GM21367 (cell line): ENCODE results near the gene DAZL.
A peak's percentile ranks its signal among the peaks of the same experiment; 100 is the strongest.

ENCODE experiments used
- ATAC-seq: cut with Tn5 transposase; IDR thresholded peaks from one replicate; pipeline ENCODE4 v1.9.1; 2021; ENCODE audit not compliant: unreplicated experiment

The DAZL gene

DNA sequence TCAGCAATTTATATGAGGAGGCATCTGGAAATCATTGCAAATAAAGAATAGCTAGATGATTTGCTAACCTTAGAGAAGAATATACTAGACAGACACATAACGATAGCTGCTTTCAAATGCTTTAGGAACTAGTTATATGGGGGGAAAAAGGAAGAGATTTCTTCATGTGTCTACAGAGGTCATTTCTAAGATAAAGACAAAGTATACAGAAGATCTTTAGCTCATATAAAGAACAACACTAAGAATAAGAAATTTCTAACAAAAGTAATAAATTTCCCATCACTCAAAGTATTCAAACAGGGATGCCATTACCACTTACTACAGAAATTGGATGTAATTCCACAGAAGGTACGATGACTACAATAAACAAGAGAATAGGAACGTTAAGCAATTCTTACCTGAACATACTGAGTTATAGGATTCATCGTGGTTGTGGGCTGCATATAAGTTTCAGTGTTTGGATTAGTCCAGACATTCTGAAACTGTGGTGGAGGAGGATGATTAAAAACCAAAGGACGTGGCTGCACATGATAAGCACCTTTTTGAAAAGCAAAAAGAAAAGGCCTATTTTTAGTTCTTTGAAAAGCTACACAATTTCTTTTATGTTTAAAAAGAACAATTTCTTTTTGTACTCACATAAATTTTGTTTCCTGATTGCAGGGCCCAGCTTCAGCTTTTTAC, 8.7 kb downstream of the DAZL start:
- ATAC-seq = no peak

DNA sequence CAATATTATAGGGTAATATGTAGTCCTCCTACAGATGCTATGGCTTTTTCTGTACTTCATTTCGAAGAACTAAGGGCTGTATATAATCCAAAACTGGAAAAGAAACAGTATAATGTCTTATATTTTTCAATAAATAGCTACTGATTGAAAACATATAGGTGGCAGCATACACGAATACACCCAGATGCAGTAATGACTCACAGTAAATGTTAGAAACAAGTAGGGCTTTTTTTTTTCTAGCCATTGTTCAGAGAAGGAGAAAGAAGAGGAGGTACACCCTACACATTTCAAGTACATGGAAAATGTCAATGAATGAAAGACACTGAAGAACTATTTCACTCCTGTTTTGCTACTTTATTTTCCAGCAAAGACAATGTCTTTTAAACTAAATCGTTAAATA, 9.4 kb downstream of the DAZL start:
- no peak for ATAC-seq

- peak; percentile 95 for ATAC-seq
Measured at GRCh38 chr3:16589867-16590624, 15.2 kb downstream of the DAZL start.

- no peak for ATAC-seq
Measured at GRCh38 chr3:16589120-16589519, 16.1 kb downstream of the DAZL start.

- ATAC-seq = no peak
Measured at GRCh38 chr3:16587681-16588060, 17.6 kb downstream of the DAZL start.

- no peak for ATAC-seq
Measured at GRCh38 chr3:16587047-16587680, 18.1 kb downstream of the DAZL start.

DNA sequence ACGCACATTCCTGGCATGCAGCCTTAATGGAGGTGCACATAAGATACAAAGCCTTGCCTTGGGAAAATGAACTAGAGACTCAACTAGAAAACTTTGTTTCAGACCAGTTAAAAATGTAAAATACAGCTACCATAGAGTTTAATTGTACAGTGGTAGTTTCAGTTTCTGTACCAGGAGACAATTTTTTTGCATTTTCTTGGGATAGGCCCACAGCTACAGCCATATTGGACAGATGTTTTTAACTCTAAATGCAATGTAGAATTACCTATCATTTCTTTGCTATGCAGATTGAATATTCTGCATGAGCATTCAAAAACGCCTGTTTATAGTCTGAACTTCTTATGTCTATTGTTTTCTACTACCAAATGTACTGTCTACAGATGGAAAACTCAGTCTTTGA, 20.3 kb downstream of the DAZL start:
- no peak for ATAC-seq

GRCh38 chr3:16583551-16583950, 21.7 kb downstream of the DAZL start:
- ATAC-seq = no peak

DNA sequence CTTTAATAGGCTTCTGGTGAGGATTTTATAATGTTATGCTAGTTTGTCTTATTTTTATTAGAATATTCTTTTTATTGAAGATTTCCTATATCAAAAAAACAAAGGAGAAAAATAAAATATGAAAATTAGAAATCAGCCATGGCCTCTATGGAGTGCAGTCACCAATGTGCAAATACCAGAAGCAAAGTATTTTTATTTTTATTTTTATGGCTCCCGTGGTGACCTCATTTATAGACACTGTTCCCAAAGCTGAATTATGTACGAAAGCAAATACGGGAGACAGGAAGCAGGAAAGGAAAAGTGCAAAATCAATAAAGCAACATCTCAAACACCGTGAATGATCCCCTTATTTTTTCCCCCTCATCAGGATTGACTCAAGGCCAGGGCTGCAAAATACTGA, 35.1 kb downstream of the DAZL start:
- ATAC-seq = no peak

DNA sequence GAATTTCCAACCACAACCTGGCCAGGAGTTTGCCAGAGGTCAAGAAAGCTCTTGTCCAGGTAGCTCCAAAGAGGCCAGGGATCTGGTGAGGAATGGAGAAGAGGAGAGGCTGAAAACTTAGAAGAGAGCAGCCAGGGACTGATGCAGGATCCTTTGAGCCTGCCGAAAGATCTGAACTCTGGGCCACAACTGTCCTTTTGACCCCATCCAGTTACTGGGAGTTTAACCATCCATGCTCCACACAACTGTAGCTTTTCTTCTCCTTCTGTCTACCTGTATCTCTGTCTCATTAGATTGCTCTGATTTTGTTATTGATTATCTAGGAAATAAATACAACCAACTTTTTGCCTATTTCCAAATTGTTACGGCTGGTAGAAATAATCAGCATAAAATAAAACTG, 36.7 kb downstream of the DAZL start:
- ATAC-seq = no peak

DNA sequence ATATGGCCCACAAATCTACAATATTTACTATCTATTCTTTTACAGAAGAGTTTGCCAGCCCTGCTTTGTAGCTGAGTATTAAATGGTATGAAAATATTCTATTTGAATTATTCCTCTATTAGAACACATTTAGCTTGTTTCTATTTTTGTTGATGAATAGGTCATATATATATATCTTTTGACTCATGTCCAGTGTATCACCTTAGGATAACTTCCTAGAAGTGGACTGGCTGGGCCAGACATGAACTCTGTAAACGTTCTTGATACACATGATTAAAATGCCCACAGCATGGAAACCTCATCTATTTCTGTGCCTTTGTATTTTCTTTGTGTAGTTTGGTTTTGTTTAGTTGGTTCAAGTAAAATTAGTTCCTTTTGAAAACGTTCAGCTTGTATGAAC, 37.1 kb downstream of the DAZL start:
- no peak for ATAC-seq

DNA sequence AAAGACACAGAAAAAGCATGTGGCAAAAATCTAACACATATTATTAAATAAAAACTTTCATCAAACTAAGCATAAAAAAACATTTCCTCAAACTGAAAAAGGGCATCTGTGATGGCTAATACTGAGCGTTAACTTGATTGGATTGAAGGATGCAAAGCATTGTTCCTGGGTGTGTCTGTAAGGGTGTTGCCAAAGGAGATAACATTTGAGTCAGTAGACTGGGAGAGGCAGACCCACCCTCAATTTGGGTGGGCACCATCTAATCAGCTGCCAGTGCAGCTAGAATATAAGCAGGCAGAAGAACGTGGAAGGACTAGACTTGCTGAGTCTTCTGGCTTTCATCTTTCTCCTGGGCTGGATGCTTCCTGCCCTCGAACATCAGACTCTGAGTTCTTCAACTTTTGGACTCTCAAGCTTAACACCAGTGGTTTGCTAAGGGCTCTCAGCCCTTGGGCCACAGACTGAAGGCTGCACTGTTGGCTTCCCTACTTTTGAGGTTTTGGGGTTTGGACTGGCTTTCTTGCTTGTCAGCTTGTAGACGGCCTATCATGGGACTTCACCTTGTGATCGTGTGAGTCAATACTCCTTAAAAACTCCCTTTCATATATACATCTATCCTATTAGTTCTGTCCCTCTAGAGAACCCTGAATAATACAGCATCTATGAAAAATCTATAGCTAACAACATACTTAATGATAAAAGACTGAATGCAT, 45.4 kb downstream of the DAZL start:
- no peak for ATAC-seq

DNA sequence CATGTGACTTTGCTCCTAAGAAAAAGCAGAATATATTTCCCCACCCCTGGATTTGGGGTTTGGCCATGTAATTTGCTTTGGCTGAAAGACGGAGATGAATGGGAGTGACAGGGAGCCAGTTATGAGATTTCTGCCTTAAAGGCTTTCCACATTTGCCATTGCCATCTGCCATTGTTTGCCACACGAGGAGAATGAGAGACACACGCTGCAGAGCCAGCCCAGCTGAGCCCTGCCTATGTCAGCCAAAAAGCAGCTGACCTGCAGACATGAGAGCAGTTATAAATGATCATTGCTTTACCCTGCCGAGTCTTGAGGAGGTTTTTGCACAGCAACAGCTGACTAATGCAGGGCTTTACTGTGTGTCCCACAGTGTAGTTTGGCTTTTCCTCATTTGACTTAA, 51.1 kb downstream of the DAZL start:
- no peak for ATAC-seq

- ATAC-seq = no peak
Measured at GRCh38 chr3:16552757-16553156, 52.5 kb downstream of the DAZL start.

- ATAC-seq = peak; percentile 6
Measured at GRCh38 chr3:16551342-16551976, 53.8 kb downstream of the DAZL start.

DNA sequence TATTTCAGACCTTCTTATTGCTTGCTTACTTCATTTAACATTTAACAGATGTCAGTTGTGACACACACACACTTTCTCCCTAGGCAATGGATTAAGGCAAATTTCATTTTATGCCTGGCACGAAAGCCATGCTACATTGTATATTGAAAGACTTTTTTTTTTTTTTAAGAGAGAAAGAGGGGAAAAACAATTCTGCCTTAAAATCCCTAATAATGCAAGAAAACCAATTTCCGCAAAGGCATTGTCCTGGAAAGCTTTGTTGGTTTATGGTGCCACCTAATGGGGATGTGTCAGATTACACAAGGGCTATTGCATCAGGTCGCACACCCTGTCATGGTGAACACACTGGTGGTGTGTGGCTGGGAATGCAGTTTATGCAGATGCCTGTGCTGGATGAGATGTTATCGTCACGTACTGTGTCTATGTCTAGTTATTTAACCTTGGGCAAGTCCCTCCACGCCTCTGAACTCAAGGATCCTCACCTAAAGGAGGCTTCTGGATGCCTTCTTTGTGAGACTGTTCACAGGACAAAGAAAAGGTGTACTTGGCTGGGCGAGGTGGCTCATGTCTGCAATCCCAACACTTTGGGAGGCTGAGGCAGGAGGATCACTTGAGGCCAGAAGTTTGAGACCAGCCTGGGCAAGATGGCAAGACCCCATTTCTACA, 54.4 kb downstream of the DAZL start:
- peak; percentile 63 for ATAC-seq

DNA sequence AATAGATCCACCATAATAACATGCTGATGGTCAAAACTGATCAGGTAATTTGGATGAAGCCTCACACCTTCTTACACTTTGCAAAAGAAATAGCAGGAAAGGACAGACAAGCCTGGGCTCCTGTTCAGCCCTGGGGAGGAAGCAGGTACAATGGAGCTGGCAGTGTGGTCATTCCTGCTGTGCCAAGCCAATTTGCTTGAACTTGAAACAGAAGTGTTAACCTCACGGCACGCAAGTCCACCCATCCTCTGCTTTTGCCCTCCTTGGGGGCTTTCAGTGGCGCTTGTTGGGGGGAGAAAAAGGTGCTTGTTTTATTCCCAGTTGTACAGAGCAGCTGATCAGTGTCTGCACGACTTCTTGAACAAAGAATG, 54.9 kb downstream of the DAZL start:
- ATAC-seq = no peak

DNA sequence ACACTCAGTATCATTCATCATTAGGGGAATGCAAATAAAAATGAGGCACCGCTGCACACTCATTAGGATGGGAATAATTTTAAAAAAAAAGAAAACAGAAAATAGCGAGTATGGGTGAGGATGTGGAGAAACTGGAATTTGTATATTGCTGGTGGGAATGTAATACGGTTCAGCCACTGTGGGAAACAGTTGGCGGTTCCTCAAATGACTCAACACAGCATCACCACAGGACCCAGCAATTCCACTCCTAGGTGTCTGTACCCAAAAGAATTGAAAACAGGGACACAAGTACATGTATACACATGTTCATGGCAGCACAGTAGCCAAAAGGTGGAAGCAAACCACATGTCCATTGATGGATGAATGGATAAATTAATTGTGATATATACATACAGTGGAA, 56.5 kb downstream of the DAZL start:
- no peak for ATAC-seq

DNA sequence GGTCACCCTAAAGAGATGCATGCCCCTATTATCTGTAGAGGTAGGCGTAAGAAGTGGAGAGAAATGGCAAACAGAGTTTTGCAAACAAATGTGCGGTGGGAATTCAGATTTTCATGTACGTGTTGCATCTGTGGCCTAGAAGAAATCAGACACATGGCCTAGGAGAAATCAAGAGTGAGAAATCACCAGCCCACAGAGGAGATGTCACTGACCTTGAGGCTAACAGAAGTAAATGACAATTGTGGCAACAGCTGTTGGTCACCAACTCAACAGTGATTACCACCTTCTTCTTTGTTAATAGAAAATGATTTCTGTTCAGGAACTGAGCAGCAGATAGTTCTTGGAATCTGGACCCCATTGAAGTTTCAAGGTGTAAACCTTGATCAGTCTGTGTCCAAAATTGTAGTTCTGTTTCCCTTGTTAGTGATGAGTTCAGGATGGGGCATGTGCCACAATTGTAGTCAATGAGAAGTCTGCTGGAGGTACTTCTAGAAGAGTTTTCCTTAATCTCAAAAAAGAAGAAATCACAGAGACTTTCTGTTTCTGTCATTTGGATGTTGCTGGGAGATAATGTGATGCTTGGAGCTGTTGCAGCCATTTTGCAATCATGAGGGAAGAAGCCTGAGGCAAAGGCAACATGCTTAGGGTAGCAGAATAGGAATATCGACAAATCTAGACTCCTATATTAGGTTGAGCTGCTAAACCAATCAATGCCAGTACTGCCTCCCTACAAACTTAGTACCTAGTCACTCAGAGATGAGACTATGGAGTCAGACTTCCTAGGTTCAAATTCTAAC, 57.5 kb downstream of the DAZL start:
- no peak for ATAC-seq
